Measurements from ENCODE around the gene EIF5B. TPM values are rescaled to one million over a fixed set of nuclear protein-coding genes. Genes with fewer than 3 reads are reported as not detected.

EIF5B gene, protein sequence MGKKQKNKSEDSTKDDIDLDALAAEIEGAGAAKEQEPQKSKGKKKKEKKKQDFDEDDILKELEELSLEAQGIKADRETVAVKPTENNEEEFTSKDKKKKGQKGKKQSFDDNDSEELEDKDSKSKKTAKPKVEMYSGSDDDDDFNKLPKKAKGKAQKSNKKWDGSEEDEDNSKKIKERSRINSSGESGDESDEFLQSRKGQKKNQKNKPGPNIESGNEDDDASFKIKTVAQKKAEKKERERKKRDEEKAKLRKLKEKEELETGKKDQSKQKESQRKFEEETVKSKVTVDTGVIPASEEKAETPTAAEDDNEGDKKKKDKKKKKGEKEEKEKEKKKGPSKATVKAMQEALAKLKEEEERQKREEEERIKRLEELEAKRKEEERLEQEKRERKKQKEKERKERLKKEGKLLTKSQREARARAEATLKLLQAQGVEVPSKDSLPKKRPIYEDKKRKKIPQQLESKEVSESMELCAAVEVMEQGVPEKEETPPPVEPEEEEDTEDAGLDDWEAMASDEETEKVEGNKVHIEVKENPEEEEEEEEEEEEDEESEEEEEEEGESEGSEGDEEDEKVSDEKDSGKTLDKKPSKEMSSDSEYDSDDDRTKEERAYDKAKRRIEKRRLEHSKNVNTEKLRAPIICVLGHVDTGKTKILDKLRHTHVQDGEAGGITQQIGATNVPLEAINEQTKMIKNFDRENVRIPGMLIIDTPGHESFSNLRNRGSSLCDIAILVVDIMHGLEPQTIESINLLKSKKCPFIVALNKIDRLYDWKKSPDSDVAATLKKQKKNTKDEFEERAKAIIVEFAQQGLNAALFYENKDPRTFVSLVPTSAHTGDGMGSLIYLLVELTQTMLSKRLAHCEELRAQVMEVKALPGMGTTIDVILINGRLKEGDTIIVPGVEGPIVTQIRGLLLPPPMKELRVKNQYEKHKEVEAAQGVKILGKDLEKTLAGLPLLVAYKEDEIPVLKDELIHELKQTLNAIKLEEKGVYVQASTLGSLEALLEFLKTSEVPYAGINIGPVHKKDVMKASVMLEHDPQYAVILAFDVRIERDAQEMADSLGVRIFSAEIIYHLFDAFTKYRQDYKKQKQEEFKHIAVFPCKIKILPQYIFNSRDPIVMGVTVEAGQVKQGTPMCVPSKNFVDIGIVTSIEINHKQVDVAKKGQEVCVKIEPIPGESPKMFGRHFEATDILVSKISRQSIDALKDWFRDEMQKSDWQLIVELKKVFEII
- 15.2 and 20.2 TPM in 2 replicates for total RNA-seq (2014; rRNA removed; shearing (Covaris generic))

DNA sequence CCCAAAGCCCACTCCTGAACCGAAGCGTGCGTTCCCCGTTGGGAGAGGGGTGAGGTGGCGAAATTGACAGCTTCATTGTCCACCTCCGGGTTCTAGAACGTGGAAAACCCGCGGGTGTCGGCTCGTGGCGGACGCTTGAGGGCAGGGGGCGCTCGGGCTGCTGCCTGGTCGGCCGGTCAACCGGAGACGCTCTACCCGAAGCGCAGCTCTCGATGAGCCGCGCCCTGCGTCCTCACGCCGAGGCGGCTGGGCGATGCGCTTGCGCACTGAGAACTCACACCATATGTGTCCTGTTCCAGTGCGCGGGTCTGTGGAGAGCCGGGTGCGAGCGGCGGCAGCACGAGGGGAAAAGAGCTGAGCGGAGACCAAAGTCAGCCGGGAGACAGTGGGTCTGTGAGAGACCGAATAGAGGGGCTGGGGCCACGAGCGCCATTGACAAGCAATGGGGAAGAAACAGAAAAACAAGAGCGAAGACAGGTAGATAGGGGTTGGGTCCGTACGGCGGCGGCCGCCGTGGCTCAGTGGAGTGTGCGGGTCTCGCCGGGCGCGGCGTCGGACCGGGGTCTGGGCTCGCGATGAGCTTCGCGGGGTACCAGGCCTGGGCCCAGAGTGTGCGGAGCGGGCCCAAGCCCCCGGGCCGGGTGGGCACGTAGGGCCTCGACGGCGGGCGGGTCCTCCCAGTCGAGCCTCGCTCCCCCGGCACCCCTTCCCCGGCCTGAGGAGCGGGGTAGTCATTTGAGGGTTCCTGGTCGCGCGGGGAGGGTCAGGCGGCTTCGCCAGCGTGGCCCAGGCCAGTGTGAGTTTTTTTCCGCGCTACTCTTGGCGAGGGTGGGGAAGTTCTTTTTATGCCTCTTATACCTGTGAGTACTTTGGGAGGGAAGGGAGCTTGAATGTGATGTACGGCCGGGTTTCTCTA lies at the start of gene EIF5B:
Gene EIF5B, plus strand, starts transcription at position 277 of the 916 bp plus-strand sequence. Its CDS starts 166 bp downstream, at position 443.

DNA sequence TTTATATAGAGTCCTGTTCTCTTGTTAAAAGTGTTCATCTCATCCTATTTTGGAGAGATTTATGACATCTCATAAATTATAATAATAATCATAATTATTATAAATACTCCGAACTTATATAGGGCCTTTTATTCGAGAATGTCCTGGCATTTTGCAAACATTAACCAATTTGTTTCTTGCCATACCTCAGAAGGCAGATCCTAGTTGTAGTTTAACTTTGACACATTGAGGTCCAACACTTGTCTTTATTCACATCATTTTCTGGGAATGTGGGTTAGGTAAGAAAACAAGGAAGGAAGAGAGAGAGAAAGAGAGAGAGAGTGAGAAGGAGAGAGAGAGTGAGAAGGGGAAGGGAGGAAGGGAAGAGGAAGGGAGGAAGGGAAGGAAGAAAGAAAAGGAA lies 36.1 kb upstream of the EIF5B start, which contains the start of gene LYG1:
Gene LYG1, minus strand, starts transcription at position 101 of the 400 bp plus-strand sequence. CDS start 5,527 bp downstream, outside the sequence.

DNA sequence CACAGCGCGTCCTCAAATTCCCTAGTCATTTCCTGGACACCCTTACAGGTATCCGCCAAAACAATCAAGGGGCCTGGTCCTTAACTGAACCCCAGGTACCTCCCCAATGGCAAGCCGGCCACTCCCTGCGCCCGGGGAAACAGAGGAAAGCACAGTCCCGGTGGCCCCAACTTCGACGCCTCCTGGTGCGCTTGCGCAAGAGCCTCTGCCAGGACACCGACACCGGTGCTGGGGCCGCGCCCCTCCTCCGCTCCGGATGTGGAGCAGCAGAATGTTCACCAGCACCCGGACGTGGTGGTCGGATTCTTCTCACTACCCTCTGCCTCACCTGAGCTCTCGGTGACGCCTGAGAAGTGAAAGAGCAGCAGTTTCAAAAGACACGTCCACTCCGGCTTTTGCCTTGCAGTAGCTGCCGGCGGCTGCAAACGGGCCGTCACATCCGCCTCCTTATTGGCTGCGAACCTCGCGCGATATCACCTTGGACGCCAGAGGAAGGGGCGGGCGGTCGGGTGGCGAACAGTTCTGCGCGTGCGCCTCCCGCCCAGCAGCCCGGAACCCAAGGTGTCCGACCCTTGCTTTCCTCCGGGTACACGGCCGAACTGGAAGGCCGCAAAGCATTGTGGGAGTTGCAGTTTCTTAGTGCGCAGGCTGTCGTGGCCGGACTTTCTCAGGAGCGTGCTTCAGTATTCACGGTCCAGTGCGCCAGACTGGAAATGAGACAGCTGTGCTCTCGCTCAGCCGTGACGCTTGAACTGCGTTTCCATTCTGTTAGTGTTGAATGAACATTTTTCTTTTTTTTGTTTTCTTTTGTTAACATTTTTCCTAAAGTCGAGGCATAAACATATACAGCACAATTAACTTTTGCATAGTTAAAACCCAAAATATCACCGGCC lies 1.0 kb upstream of the EIF5B start, which contains the start of gene TXNDC9:
Gene TXNDC9, minus strand, starts transcription at position 423 of the 893 bp plus-strand sequence. CDS start 3,123 bp downstream, outside the sequence.

Other genes starting within 250 kb of the EIF5B start
- 0.13 and 0.41 TPM in 2 replicates for gene C2orf15, start 195.7 kb upstream of the EIF5B start, total RNA-seq (2014; rRNA removed; shearing (Covaris generic))
- 1.6 and 1.8 TPM in 2 replicates for gene TSGA10, start 182.4 kb upstream of the EIF5B start, total RNA-seq (2014; rRNA removed; shearing (Covaris generic))
- gene LIPT1, start 182.4 kb upstream of the EIF5B start, total RNA-seq (2014; rRNA removed; shearing (Covaris generic)) = 5.1 and 5.5 TPM in 2 replicates
- 15.6 and 20.3 TPM in 2 replicates for gene MITD1, start 156.3 kb upstream of the EIF5B start, total RNA-seq (2014; rRNA removed; shearing (Covaris generic))
- 37.0 and 37.9 TPM in 2 replicates for gene MRPL30, start 156.2 kb upstream of the EIF5B start, total RNA-seq (2014; rRNA removed; shearing (Covaris generic))
- gene LYG2, start 81.7 kb upstream of the EIF5B start, total RNA-seq (2014; rRNA removed; shearing (Covaris generic)) = 0.72 TPM in 1 of 2 replicates, not detected in the other
- 0.15 and 0.45 TPM in 2 replicates for gene LYG1, start 36.2 kb upstream of the EIF5B start, total RNA-seq (2014; rRNA removed; shearing (Covaris generic))
- gene TXNDC9, start 1.1 kb upstream of the EIF5B start, total RNA-seq (2014; rRNA removed; shearing (Covaris generic)) = 19.4 and 30.2 TPM in 2 replicates
- gene REV1, start 152.6 kb downstream of the EIF5B start, total RNA-seq (2014; rRNA removed; shearing (Covaris generic)) = 17.8 and 21.2 TPM in 2 replicates